ENCODE results near the gene TUBA1C. TPM values are rescaled to one million over a fixed set of nuclear protein-coding genes. Genes with fewer than 3 reads are reported as not detected.

Gene TUBA1C
- total RNA-seq, 1 experiment from 2014 or later = 472 TPM

GRCh38 chr12:49223590-49224369 is 41.1 kb upstream of the TUBA1C start:
- DNase-seq = no peak
- no peaks in the 10 kb centered on the region for H3K27me3 Mint-ChIP-seq (ENCODE audit: unreplicated experiment)
- TF ChIP-seq, protein P1, sequence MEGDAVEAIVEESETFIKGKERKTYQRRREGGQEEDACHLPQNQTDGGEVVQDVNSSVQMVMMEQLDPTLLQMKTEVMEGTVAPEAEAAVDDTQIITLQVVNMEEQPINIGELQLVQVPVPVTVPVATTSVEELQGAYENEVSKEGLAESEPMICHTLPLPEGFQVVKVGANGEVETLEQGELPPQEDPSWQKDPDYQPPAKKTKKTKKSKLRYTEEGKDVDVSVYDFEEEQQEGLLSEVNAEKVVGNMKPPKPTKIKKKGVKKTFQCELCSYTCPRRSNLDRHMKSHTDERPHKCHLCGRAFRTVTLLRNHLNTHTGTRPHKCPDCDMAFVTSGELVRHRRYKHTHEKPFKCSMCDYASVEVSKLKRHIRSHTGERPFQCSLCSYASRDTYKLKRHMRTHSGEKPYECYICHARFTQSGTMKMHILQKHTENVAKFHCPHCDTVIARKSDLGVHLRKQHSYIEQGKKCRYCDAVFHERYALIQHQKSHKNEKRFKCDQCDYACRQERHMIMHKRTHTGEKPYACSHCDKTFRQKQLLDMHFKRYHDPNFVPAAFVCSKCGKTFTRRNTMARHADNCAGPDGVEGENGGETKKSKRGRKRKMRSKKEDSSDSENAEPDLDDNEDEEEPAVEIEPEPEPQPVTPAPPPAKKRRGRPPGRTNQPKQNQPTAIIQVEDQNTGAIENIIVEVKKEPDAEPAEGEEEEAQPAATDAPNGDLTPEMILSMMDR (IDR thresholded peaks at IDR 0.05; ENCODE audit: unreplicated experiment) = no peak
- CTCF ChIA-PET = interaction anchor here (1.1 kb wide), 1 partner anchor 136 kb away, joined by 3 read pairs; no protein-coding TSS in a partner anchor
- H3K4me1 Mint-ChIP-seq (ENCODE audit: low read depth, unreplicated experiment) = peaks cover 8% of the 10 kb centered on the region
- no peak overlapping the region for H3K27ac Mint-ChIP-seq (ENCODE audit: unreplicated experiment)
- intact Hi-C loops (cut with micrococcal nuclease; ENCODE audit: unreplicated experiment) = no loop called here
- no peak overlapping the region for H3K4me3 Mint-ChIP-seq (ENCODE audit: low read depth, unreplicated experiment)
- no peaks in the 10 kb centered on the region for H3K36me3 Mint-ChIP-seq (ENCODE audit: insufficient read depth, unreplicated experiment)
- BruUV-seq (replicated peaks) = no TSS peak
- H3K9me3 Mint-ChIP-seq (ENCODE audit: low read depth, unreplicated experiment) = no peaks in the 10 kb centered on the region

DNA sequence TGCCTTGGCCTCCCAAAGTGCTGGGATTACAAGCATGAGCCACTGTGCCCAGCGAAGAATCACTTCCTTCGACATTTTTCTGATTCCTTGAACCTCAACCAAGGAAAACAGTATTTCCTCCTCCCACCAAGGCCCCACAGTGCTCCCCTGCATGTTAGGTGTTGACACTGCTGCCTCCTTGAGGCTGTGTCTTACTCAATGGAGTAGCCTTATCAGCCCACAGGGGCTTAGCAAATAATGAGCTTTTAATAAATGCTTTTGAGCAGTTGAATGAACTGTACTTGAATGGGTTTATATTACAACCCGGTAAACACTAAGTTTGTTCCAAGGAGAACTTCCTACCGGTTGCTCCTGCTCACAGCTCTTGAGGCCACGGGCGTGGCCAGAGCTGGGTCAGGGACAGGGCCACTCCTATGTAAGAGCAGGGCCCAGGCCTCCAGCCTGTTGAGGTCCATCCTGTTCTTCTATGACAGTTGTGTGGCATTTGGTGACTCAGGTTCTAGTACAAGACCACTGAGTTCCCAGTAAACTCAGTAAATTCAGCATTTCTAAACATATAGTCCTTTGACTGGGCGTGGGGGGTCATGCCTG is 39.2 kb upstream of the TUBA1C start:
- intact Hi-C loops (cut with micrococcal nuclease; ENCODE audit: unreplicated experiment) = no loop called here
- DNase-seq = no peak
- peaks cover 8% of the 10 kb centered on the region for H3K4me1 Mint-ChIP-seq (ENCODE audit: low read depth, unreplicated experiment)
- H3K9me3 Mint-ChIP-seq (ENCODE audit: low read depth, unreplicated experiment) = no peaks in the 10 kb centered on the region
- no TSS peak for BruUV-seq (replicated peaks)
- no peak overlapping the region for H3K27ac Mint-ChIP-seq (ENCODE audit: unreplicated experiment)
- H3K4me3 Mint-ChIP-seq (ENCODE audit: low read depth, unreplicated experiment) = no peak overlapping the region
- TF ChIP-seq, protein P1 (IDR thresholded peaks at IDR 0.05; ENCODE audit: unreplicated experiment) = no peak
- no peaks in the 10 kb centered on the region for H3K27me3 Mint-ChIP-seq (ENCODE audit: unreplicated experiment)
- H3K36me3 Mint-ChIP-seq (ENCODE audit: insufficient read depth, unreplicated experiment) = no peaks in the 10 kb centered on the region
- CTCF ChIA-PET = interaction anchor here (0.7 to 1.1 kb wide), 2 partner anchors 10 to 32 kb away, joined by 3 read pairs; no protein-coding TSS in a partner anchor

GRCh38 chr12:49227713-49228112 is 37.2 kb upstream of the TUBA1C start:
- BruUV-seq (replicated peaks) = no TSS peak
- Mint-ChIP-seq H3K36me3 (ENCODE audit: insufficient read depth, unreplicated experiment) (no peaks in the 10 kb centered on the region), H3K27ac (ENCODE audit: unreplicated experiment) (no peak overlapping the region), H3K27me3 (ENCODE audit: unreplicated experiment) (no peaks in the 10 kb centered on the region), H3K4me3 (ENCODE audit: low read depth, unreplicated experiment) (no peak overlapping the region), H3K9me3 (ENCODE audit: low read depth, unreplicated experiment) (no peaks in the 10 kb centered on the region), H3K4me1 (ENCODE audit: low read depth, unreplicated experiment) (peaks cover 2% of the 10 kb centered on the region)
- DNase-seq = no peak
- CTCF ChIA-PET = no interaction called here
- TF ChIP-seq, protein P1 (IDR thresholded peaks at IDR 0.05; ENCODE audit: unreplicated experiment) = no peak
- intact Hi-C loops (cut with micrococcal nuclease; ENCODE audit: unreplicated experiment) = no loop called here

DNA sequence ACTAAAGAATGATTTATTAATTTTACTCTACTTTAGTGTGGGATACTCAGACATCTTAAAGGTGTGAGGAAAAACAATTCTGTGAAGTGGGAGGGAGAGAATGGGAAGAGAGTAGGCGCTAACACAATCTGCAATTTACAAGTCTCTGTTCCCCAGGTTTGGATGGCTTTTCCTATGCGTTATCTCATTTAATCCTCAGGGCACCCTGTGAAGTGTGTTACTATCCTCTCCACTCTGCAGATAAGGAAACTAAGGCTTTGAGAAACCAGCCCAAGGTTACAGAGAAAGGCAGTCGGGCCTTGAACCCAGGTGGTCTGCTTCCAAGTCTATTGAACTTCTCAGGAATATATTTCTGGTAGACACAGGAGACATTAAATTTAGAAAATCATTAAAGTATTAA is 36.2 kb upstream of the TUBA1C start:
- no TSS peak for BruUV-seq (replicated peaks)
- intact Hi-C loops (cut with micrococcal nuclease; ENCODE audit: unreplicated experiment) = no loop called here
- no peak overlapping the region for H3K4me3 Mint-ChIP-seq (ENCODE audit: low read depth, unreplicated experiment)
- DNase-seq = no peak
- no peak overlapping the region for H3K27ac Mint-ChIP-seq (ENCODE audit: unreplicated experiment)
- no peaks in the 10 kb centered on the region for H3K27me3 Mint-ChIP-seq (ENCODE audit: unreplicated experiment)
- H3K4me1 Mint-ChIP-seq (ENCODE audit: low read depth, unreplicated experiment) = no peaks in the 10 kb centered on the region
- no peaks in the 10 kb centered on the region for H3K9me3 Mint-ChIP-seq (ENCODE audit: low read depth, unreplicated experiment)
- H3K36me3 Mint-ChIP-seq (ENCODE audit: insufficient read depth, unreplicated experiment) = no peaks in the 10 kb centered on the region
- TF ChIP-seq, protein P1 (IDR thresholded peaks at IDR 0.05; ENCODE audit: unreplicated experiment) = no peak
- CTCF ChIA-PET = no interaction called here

Measured in Calu3 (cell line).